ENCODE data around the gene HSF5.
"Not testable (repeated sequence)": the region's sequence is repeated elsewhere in the genome, so short reads cannot be mapped to it uniquely, and the experiment has no call there.

Gene HSF5

GRCh38 chr17:58516644-58517377, 28.6 kb upstream of the HSF5 start:
- DNase-seq (ENCODE audit: insufficient read length, low spot score) = no peak
- no peak for FAIRE-seq

GRCh38 chr17:58515286-58515685, 27.1 kb upstream of the HSF5 start:
- FAIRE-seq (no peak), DNase-seq (ENCODE audit: insufficient read length, low spot score) (no peak)

- DNase-seq (ENCODE audit: insufficient read length, low spot score) = no peak
- FAIRE-seq = no peak
Measured at GRCh38 chr17:58514770-58515157, 26.6 kb upstream of the HSF5 start.

GRCh38 chr17:58513965-58514769, 26.0 kb upstream of the HSF5 start, which contains the start of gene MTMR4:
TSS of gene MTMR4 (minus strand) at chr17:58514638. CDS start at chr17:58514407, 231 bp downstream.
- FAIRE-seq (peak; percentile 51), DNase-seq (ENCODE audit: insufficient read length, low spot score) (peak; percentile 64)

GRCh38 chr17:58513267-58513964, 25.2 kb upstream of the HSF5 start:
- no peak for FAIRE-seq
- no peak for DNase-seq (ENCODE audit: insufficient read length, low spot score)

GRCh38 chr17:58510075-58510474, 21.9 kb upstream of the HSF5 start:
- FAIRE-seq (no peak), DNase-seq (ENCODE audit: insufficient read length, low spot score) (no peak)

GRCh38 chr17:58508341-58509067, 20.3 kb upstream of the HSF5 start:
- FAIRE-seq (no peak), DNase-seq (ENCODE audit: insufficient read length, low spot score) (no peak)

- no peak for FAIRE-seq
- DNase-seq (ENCODE audit: insufficient read length, low spot score) = no peak
Measured at GRCh38 chr17:58507123-58507634, 19.0 kb upstream of the HSF5 start.

GRCh38 chr17:58506354-58507080, 18.3 kb upstream of the HSF5 start:
- FAIRE-seq (no peak), DNase-seq (ENCODE audit: insufficient read length, low spot score) (no peak)

GRCh38 chr17:58504826-58505351, 16.7 kb upstream of the HSF5 start:
- DNase-seq (ENCODE audit: insufficient read length, low spot score) (peak; percentile 80), FAIRE-seq (peak; percentile 100)

- no peak for DNase-seq (ENCODE audit: insufficient read length, low spot score)
- FAIRE-seq = no peak
Measured at GRCh38 chr17:58503866-58504265, 15.7 kb upstream of the HSF5 start.

GRCh38 chr17:58503134-58503533, 14.9 kb upstream of the HSF5 start:
- not testable (repeated sequence) for DNase-seq (ENCODE audit: insufficient read length, low spot score)
- FAIRE-seq = peak; percentile 8

- FAIRE-seq (no peak), DNase-seq (ENCODE audit: insufficient read length, low spot score) (no peak)
Measured at GRCh38 chr17:58501451-58501850, 13.2 kb upstream of the HSF5 start.

- FAIRE-seq (no peak), DNase-seq (ENCODE audit: insufficient read length, low spot score) (no peak)
Measured at GRCh38 chr17:58498177-58498828, 10.1 kb upstream of the HSF5 start.

GRCh38 chr17:58493506-58493905, 5.3 kb upstream of the HSF5 start:
- DNase-seq (ENCODE audit: insufficient read length, low spot score) = no peak
- FAIRE-seq = no peak

GRCh38 chr17:58492238-58493121, 4.3 kb upstream of the HSF5 start:
- DNase-seq (ENCODE audit: insufficient read length, low spot score) (no peak), FAIRE-seq (no peak)

GRCh38 chr17:58491510-58492045, 3.4 kb upstream of the HSF5 start:
- FAIRE-seq (no peak), DNase-seq (ENCODE audit: insufficient read length, low spot score) (no peak)

- DNase-seq (ENCODE audit: insufficient read length, low spot score) (no peak), FAIRE-seq (no peak)
Measured at GRCh38 chr17:58488428-58488890, 251 bp upstream of the HSF5 start.

Data from GM19239 (cell line).